ENCODE measurements around the gene EXOC6. TPM values are rescaled to one million over a fixed set of nuclear protein-coding genes. Genes with fewer than 3 reads are reported as not detected.

EXOC6 gene
- total and polyA plus RNA-seq, 10 of the 15 experiments (the other 5 are each of a cell fraction or from before 2014, with no cell fraction given): 7.6 to 53.8 (median 13.3) TPM

DNA sequence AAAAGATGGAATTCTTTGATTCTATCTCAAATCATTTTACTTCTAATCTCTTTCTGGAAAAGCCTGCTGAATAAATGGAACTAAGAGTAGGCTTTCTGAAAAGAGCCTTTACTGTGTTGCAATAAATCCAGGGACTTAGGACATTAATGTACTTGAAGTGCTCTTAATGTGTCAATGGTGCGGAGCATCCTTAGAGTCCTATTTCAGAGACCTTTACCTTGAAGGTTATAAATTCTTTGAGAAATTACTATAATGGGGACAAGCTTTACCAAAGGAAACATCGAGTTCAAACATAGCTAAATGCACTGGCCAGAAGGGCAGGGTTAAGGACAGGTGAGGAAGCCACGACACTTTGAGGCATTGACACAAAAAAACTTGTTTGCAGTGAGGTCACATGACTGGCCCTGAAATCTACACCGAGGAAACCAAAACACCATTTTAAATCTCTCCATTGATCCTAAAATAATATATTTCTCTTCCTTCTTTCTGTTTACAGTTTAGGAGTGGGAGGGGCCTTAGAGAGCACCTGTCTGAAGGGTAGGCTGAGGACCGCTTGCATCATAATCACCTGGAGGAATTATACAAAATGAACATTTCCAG, 48.1 kb upstream of the EXOC6 start:
- no peak for FAIRE-seq
- Histone ChIP-seq H3K4me3 (no peak overlapping the region), H3K4me1 (ENCODE audit: control insufficient read depth, insufficient read depth, low read length) (no peaks in the 10 kb centered on the region), H3K4me2 (ENCODE audit: control insufficient read depth, insufficient read depth) (no peak overlapping the region), H3K27ac (ENCODE audit: control insufficient read depth, insufficient read depth) (no peak overlapping the region), H3K9me3 (replicated peaks; ENCODE audit: control insufficient read depth, insufficient read depth, low read length) (no peaks in the 10 kb centered on the region), H2AFZ (ENCODE audit: control insufficient read depth, low read depth, low read length) (no peak overlapping the region), H3K36me3 (ENCODE audit: control insufficient read depth in 2 of 2, insufficient read depth in 2 of 2, low read length in 1 of 2) (no peaks in the 10 kb centered on the region), H4K20me1 (ENCODE audit: control insufficient read depth, insufficient read depth) (no peaks in the 10 kb centered on the region), H3K27me3 (replicated peaks in 1 of 2; ENCODE audit: control insufficient read depth in 2 of 2, insufficient read depth in 2 of 2, low read length in 1 of 2) (no peaks in the 10 kb centered on the region; a peak in 3 of 4 replicates), H3K79me2 (ENCODE audit: control insufficient read depth, insufficient read depth, low read length) (no peaks in the 10 kb centered on the region), H3K9ac (ENCODE audit: control insufficient read depth, insufficient read depth, low read length) (no peak overlapping the region)
- no TSS peak for BruUV-seq (replicated peaks)
- no peak for DNase-seq (ENCODE audit: low read depth, low spot score)
- in situ Hi-C loops (cut with MboI): no loop called here
- TF ChIP-seq POLR2A (IDR thresholded peaks at IDR 0.05; ENCODE audit: low read depth, low read length) (no peak), GATAD2B (conservative IDR thresholded peaks at IDR 0.05; ENCODE audit: low read depth) (no peak), HDGF (IDR thresholded peaks at IDR 0.05) (no peak), ZNF217 (IDR thresholded peaks at IDR 0.05) (no peak), ZNF622 (IDR thresholded peaks at IDR 0.05) (no peak), WRNIP1 (IDR thresholded peaks at IDR 0.05; ENCODE audit: borderline replicate concordance, low read depth, low read length) (no peak)
- TF ChIP-seq, protein P1, sequence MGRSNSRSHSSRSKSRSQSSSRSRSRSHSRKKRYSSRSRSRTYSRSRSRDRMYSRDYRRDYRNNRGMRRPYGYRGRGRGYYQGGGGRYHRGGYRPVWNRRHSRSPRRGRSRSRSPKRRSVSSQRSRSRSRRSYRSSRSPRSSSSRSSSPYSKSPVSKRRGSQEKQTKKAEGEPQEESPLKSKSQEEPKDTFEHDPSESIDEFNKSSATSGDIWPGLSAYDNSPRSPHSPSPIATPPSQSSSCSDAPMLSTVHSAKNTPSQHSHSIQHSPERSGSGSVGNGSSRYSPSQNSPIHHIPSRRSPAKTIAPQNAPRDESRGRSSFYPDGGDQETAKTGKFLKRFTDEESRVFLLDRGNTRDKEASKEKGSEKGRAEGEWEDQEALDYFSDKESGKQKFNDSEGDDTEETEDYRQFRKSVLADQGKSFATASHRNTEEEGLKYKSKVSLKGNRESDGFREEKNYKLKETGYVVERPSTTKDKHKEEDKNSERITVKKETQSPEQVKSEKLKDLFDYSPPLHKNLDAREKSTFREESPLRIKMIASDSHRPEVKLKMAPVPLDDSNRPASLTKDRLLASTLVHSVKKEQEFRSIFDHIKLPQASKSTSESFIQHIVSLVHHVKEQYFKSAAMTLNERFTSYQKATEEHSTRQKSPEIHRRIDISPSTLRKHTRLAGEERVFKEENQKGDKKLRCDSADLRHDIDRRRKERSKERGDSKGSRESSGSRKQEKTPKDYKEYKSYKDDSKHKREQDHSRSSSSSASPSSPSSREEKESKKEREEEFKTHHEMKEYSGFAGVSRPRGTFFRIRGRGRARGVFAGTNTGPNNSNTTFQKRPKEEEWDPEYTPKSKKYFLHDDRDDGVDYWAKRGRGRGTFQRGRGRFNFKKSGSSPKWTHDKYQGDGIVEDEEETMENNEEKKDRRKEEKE (IDR thresholded peaks at IDR 0.05): no peak
- ATAC-seq: no peak
- ChIA-PET CTCF (interaction anchor here (0.7 kb wide), 1 partner anchor 10 kb away, joined by 4 read pairs; no protein-coding TSS in a partner anchor), SMC1A (ENCODE audit: uncharacterized antibody, unreplicated experiment) (no interaction called here), POLR2A (no interaction called here), RAD21 (ENCODE audit: unreplicated experiment) (no interaction called here)
- intact Hi-C loops (cut with micrococcal nuclease; ENCODE audit: unreplicated experiment): no loop called here
- 52% methylated on average over 5 of the region's 5 CpGs for WGBS (ENCODE audit: insufficient coverage, insufficient replicate concordance, low lambda C conversion rate, missing lambda C conversion rate)
